ENCODE results near the gene ARHGEF19.
"Not testable (repeated sequence)": the region's sequence is repeated elsewhere in the genome, so short reads cannot be mapped to it uniquely, and the experiment has no call there.

Gene ARHGEF19

GRCh38 chr1:16218674-16219071 lies 6.2 kb upstream of the ARHGEF19 start:
- DNase-seq, result no peak

- no peak for DNase-seq
Observed at GRCh38 chr1:16218014-16218673, 5.7 kb upstream of the ARHGEF19 start.

GRCh38 chr1:16217061-16217785 lies 4.8 kb upstream of the ARHGEF19 start:
- peak; percentile 88 for DNase-seq

GRCh38 chr1:16215882-16216753 lies 3.7 kb upstream of the ARHGEF19 start:
- peak; percentile 50 for DNase-seq

GRCh38 chr1:16215240-16215639 lies 2.8 kb upstream of the ARHGEF19 start:
- not testable (repeated sequence) for DNase-seq

- DNase-seq, result not testable (repeated sequence)
Observed at GRCh38 chr1:16213544-16213943, 1.1 kb upstream of the ARHGEF19 start.

- DNase-seq, result no peak
Observed at GRCh38 chr1:16213013-16213412, 561 bp upstream of the ARHGEF19 start.

- DNase-seq, result no peak
Observed at GRCh38 chr1:16211824-16212223, 628 bp downstream of the ARHGEF19 start.

- no peak for DNase-seq
Observed at GRCh38 chr1:16210581-16210980, 1.9 kb downstream of the ARHGEF19 start.

GRCh38 chr1:16209847-16210407 lies 2.5 kb downstream of the ARHGEF19 start:
- DNase-seq, result no peak

- DNase-seq, result no peak
Observed at GRCh38 chr1:16209132-16209846, 3.2 kb downstream of the ARHGEF19 start.

GRCh38 chr1:16208270-16208987 lies 4.0 kb downstream of the ARHGEF19 start:
- DNase-seq, result no peak

- DNase-seq, result no peak
Observed at GRCh38 chr1:16207318-16208269, 4.9 kb downstream of the ARHGEF19 start.

- DNase-seq, result peak; percentile 88
Observed at GRCh38 chr1:16206547-16207317, 5.7 kb downstream of the ARHGEF19 start.

- DNase-seq, result no peak
Observed at GRCh38 chr1:16205891-16206546, 6.4 kb downstream of the ARHGEF19 start.

GRCh38 chr1:16205334-16205671 lies 7.1 kb downstream of the ARHGEF19 start:
- DNase-seq, result no peak

- DNase-seq, result peak; percentile 48
Observed at GRCh38 chr1:16204634-16205333, 7.7 kb downstream of the ARHGEF19 start.

- DNase-seq, result no peak
Observed at GRCh38 chr1:16204216-16204615, 8.2 kb downstream of the ARHGEF19 start.

GRCh38 chr1:16203550-16203949 lies 8.9 kb downstream of the ARHGEF19 start:
- no peak for DNase-seq

Measured in activated gamma-delta T cell treated with Interleukin-2 at 50 U/mL for 16 hours (primary cell).